ENCODE measurements around the gene HTRA1.

DNA sequence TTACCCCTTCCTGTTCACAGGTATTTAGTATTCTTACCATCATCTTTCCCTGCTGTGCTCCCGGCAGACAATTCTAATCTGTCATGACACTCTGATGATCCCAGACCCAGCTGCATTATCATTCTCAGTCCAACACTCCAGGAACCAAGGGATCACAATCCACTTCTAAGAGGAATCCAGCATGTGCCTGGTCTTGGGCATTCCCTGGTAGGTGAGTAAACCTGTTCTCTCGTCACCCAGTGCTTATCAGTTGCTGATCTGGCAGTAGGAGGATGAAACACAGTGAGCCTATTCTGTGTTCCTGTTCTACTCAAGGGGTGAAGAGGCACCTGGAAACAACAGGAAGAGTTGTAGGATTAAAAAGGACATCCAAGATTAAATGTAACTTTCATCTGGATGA, 97.9 kb downstream of the HTRA1 start:
- TF ChIP-seq, protein P1, sequence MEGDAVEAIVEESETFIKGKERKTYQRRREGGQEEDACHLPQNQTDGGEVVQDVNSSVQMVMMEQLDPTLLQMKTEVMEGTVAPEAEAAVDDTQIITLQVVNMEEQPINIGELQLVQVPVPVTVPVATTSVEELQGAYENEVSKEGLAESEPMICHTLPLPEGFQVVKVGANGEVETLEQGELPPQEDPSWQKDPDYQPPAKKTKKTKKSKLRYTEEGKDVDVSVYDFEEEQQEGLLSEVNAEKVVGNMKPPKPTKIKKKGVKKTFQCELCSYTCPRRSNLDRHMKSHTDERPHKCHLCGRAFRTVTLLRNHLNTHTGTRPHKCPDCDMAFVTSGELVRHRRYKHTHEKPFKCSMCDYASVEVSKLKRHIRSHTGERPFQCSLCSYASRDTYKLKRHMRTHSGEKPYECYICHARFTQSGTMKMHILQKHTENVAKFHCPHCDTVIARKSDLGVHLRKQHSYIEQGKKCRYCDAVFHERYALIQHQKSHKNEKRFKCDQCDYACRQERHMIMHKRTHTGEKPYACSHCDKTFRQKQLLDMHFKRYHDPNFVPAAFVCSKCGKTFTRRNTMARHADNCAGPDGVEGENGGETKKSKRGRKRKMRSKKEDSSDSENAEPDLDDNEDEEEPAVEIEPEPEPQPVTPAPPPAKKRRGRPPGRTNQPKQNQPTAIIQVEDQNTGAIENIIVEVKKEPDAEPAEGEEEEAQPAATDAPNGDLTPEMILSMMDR (IDR thresholded peaks at IDR 0.05): no peak
- TF ChIP-seq POLR2A (IDR thresholded peaks at IDR 0.05): no peak
